ENCODE measurements around the gene CD68.

The CD68 gene

DNA sequence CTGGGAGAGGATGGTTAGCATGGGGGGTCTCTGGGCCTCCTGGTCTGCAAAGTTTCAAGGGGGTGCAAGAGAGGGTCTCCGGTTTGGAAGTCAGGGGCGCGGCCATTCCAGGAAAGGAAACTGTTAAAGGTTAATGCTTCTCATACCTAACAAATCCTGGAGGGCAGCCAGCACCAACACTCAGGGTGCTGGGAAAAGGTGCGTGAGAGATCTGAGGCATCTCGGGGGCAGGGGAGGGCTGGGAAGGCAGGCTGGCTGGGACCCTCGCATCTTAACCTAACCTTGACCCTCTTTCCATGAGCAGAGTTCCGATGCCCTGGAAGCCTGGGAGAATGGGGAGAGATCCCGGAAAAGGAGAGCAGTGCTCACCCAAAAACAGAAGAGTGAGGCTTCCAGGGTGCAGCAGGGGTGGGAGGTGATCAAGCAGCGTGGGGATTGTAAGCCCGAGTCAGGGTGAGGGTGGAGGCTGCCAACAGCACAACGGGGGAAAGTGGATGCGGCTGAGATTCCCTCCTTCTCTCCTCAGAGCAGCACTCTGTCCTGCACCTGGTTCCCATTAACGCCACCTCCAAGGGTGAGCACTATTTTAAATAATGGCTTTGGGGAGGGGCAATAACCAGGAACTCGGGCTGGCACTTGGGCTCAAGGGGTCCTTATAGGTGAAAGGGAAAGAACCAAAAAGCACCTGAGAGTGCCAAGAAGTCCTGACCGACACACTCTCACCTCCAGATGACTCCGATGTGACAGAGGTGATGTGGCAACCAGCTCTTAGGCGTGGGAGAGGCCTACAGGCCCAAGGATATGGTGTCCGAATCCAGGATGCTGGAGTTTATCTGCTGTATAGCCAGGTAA is 19.9 kb upstream of the CD68 start:
- DNase-seq = peak in 2 of 3 experiments; percentile 15 to 50

DNA sequence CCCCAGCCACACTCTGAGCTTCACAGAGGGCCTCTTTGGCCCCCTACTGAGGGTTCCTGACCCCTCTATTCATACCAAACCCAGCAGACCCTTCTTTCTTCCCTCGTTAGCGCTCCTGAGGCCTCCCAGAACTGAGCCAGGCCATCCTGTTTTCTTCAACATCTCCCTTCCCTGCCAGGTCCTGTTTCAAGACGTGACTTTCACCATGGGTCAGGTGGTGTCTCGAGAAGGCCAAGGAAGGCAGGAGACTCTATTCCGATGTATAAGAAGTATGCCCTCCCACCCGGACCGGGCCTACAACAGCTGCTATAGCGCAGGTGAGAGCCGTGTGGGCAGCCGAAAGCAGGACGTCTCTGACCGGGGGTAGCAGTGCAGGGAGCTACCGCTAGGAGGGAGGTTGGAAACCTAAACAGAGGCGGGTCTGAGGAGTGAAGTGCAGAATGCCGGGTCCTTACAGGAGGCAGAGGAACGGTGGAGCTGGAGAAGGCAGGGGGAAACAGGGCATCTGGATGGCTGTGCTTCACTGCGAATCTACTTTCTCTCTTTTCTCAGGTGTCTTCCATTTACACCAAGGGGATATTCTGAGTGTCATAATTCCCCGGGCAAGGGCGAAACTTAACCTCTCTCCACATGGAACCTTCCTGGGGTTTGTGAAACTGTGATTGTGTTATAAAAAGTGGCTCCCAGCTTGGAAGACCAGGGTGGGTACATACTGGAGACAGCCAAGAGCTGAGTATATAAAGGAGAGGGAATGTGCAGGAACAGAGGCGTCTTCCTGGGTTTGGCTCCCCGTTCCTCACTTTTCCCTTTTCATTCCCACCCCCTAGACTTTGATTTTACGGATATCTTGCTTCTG is 19.0 kb upstream of the CD68 start:
- DNase-seq = peak in 2 of 3 experiments; percentile 28 to 45

DNA sequence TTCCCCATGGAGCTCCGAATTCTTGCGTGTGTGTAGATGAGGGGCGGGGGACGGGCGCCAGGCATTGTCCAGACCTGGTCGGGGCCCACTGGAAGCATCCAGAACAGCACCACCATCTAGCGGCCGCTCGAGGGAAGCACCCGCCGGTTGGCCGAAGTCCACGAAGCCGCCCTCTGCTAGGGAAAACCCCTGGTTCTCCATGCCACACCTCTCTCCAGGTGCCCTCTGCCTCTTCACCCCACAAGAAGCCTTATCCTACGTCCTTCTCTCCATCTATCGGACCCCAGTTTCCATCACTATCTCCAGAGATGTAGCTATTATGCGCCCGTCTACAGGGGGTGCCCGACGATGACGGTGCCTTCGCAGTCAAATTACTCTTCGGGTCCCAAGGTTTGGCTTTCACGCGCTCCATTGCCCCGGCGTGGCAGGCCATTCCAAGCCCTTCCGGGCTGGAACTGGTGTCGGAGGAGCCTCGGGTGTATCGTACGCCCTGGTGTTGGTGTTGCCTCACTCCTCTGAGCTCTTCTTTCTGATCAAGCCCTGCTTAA is 18.3 kb upstream of the CD68 start:
- DNase-seq = peak; percentile 65 to 84 (median 66)

- peak; percentile 83 to 86 (median 84) for DNase-seq
Measured at GRCh38 chr17:7561589-7562207, 17.7 kb upstream of the CD68 start, which contains the start of gene SENP3. Gene SENP3, plus strand, starts transcription at chr17:7561919. Its CDS starts 1,158 bp downstream, at chr17:7563077.

DNA sequence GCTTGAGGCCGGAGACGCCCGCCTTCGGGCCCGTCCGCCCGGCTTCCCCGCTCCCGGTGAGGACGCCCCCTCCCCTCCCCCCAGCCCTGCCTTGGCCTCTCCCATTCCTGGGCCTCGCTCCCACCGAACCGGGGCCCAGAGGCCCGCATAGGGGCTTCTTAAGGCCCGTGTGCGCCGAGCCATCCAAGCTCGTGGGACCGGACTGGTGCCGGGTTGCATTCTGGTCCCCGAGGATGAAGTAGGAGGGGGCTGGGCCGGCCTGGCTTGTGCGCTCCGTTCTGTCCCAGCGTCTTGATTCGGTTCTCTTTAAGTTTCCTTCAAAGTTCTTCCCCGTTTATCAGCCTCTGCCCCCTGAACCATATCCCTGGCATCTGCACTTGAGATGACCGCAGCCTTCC is 17.2 kb upstream of the CD68 start:
- DNase-seq = no peak

- no peak for DNase-seq
Measured at GRCh38 chr17:7563115-7563869, 16.1 kb upstream of the CD68 start.

GRCh38 chr17:7569571-7569970 is 9.9 kb upstream of the CD68 start:
- no peak for DNase-seq

DNA sequence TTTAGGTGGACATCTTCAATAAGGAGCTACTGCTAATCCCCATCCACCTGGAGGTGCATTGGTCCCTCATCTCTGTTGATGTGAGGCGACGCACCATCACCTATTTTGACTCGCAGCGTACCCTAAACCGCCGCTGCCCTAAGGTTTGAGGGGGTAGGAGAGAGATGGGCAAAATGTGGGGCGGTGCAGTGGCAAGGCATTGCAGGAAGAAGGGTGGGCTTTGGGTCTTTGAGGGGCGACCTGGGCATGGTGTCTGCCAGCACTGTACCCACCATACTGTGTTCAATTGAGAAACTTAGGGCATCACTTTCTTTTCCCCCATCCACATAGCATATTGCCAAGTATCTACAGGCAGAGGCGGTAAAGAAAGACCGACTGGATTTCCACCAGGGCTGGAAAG is 9.1 kb upstream of the CD68 start:
- no peak for DNase-seq

GRCh38 chr17:7572338-7572587 is 7.2 kb upstream of the CD68 start:
- no peak for DNase-seq

DNA sequence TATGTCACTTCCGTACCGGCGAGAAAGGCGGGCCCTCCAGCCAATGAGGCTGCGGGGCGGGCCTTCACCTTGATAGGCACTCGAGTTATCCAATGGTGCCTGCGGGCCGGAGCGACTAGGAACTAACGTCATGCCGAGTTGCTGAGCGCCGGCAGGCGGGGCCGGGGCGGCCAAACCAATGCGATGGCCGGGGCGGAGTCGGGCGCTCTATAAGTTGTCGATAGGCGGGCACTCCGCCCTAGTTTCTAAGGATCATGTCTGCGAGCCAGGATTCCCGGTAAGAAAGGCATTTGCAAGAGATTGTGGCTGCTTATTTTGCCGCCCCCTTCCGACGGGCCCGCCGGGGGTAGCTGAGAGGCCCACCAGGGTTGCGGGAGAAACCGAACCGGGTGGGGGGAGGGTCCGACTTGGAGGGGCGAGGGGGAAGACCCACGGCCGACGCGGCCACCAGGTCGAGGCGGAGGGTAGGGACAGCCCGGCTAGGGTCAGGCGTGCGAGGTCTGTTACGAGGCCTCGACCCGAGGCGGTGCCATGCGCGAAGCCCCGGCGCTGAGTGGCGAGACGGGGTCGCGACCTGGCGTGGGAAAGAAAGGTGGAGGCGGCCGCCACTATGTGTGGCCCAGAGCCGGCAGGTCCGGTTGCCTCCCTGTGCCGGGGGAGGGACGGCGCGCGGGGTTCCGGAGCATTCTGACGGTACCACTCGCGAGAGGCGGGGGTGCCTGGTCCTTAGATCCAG is 6.7 kb upstream of the CD68 start:
- peak; percentile 94 to 98 (median 96) for DNase-seq

GRCh38 chr17:7573324-7574080 is 5.9 kb upstream of the CD68 start:
- peak; percentile 63 to 84 (median 73) for DNase-seq

DNA sequence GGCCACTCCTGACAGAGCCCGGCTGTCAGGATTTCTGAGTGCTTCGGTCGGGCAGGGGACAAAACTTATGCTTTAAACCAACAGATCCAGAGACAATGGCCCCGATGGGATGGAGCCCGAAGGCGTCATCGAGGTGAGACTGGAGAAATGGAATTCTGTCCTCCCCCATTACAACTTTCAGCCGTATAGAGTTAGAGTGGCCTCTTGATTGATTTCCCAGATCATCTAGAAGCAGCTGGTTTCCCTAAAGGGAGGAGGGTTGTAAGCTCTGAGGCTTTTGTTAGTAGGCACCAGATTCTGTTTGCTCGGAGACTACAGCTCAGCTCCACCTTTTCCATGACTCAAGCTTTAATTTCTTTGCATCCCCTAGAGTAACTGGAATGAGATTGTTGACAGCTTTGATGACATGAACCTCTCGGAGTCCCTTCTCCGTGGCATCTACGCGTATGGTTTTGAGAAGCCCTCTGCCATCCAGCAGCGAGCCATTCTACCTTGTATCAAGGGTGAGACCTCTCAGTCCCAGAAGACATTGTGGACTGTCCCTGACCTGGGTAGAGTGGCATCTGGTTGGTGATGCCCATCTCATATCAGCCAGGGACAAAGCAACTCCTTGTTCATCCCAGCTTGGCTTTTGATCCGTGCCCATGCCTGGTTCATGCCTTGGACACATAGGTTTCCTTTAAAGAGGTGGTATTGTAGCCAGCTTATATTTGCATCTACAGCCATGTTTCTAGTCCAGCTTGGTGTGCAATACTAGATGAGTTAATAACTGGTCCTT is 5.1 kb upstream of the CD68 start:
- no peak for DNase-seq

- no peak for DNase-seq
Measured at GRCh38 chr17:7575481-7575883, 4.0 kb upstream of the CD68 start.

DNA sequence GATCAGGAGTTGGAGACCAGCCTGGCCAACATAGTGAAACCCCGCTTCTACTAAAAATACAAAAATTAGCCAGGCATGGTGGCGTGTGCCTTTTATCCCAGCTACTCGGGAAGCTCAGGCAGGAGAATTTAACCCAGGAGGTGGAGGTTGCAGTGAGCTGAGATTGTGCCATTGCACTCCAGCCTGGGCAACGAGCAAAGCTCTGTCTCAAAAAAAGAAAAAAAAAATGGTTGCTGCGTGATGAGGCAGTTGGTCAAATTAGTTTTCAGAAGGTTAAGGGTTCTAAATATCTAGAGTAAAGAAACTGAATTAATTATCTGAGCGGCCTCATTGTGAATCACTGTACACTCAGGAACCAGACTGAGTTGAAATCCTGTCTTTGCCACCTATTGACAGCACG is 3.5 kb upstream of the CD68 start:
- DNase-seq = no peak

GRCh38 chr17:7576432-7576937 is 3.0 kb upstream of the CD68 start:
- DNase-seq = no peak

GRCh38 chr17:7577327-7578199 is 1.9 kb upstream of the CD68 start:
- DNase-seq = peak in 1 of 3 experiments; percentile 12

GRCh38 chr17:7579834-7580603 is 581 bp downstream of the CD68 start:
- peak in 2 of 3 experiments; percentile 11 to 26 for DNase-seq

All from NCI-H1417 (cell line).